Kidney (tissue), 14 donors: ENCODE results near the gene ACIN1. TPM values are rescaled to one million over a fixed set of nuclear protein-coding genes. Genes with fewer than 3 reads are reported as not detected.

Source experiments
- DNase-seq, 5 donors: peaks; one replicate each; pipeline ENCODE4 v3.0.0-alpha.2; 2013 to 2020
- FAIRE-seq: peaks from 2 replicates; lab custom pipeline; 2012; peaks lifted over from hg19 to GRCh38; lab: Jason Lieb, UNC
- H3K27ac ChIP-seq, 2 donors: one replicate each; pipeline ENCODE4 v1.7.0; 2013; ENCODE audit warnings: low read depth in 2 of 2, low read length in 2 of 2, inconsistent platforms in 1 of 2
- H3K27me3 ChIP-seq: one replicate; pipeline ENCODE4 v1.7.1; 2013; ENCODE audit warnings: low read length, inconsistent platforms; ENCODE audit not compliant: control insufficient read depth, insufficient read depth
- H3K36me3 ChIP-seq, 3 donors: one replicate each; pipeline versions ENCODE4 v1.7.0 to v1.7.1; 2013; ENCODE audit warnings: low read length in 3 of 3, control low read depth in 1 of 3, inconsistent platforms in 1 of 3; ENCODE audit not compliant: insufficient read depth in 3 of 3, control insufficient read depth in 2 of 3
- H3K4me1 ChIP-seq, 3 donors: one replicate each; pipeline versions ENCODE4 v1.7.0 to v1.7.1; 2013; ENCODE audit warnings: low read length in 3 of 3, inconsistent platforms in 1 of 3, low read depth in 1 of 3; ENCODE audit not compliant: control insufficient read depth in 2 of 3, insufficient read depth in 2 of 3
- H3K4me3 ChIP-seq, 3 donors: one replicate each; pipeline versions ENCODE4 v1.7.0 to v1.8.1; 2013; ENCODE audit warnings: low read length in 3 of 3, control low read depth in 1 of 3, inconsistent platforms in 1 of 3
- H3K9ac ChIP-seq, 3 donors: one replicate each; pipeline versions ENCODE4 v1.7.0 to v1.7.1; 2013; ENCODE audit warnings: low read length in 3 of 3, control low read depth in 1 of 3, inconsistent platforms in 1 of 3
- H3K9me3 ChIP-seq, 3 donors: one replicate each; pipeline versions ENCODE4 v1.7.0 to v1.7.1; 2013; ENCODE audit warnings: low read length in 3 of 3, control low read depth in 1 of 3, inconsistent platforms in 1 of 3; ENCODE audit not compliant: control insufficient read depth in 2 of 3, insufficient read depth in 1 of 3
- CTCF ChIP-seq: IDR thresholded peaks from 3 replicates; pipeline ENCODE4 v1.5.1; 2012; ENCODE audit warnings: mild to moderate bottlenecking, moderate library complexity, borderline replicate concordance; ENCODE audit not compliant: insufficient read depth; ENCODE audit errors: extremely low read depth
- intact Hi-C: fragments of 100-400 bp; cut with DNase I; formaldehyde crosslinking; loops from one replicate; pipeline ENCODE4 v1.11.1; 2022
- polyA plus RNA-seq: library from polyadenylated mRNA; stranded (reverse); fragments of 350-450 nt; fragmentation: Illumina TruSeq; extraction: RNeasy Lipid Tissue Mini Kit (QIAGEN cat#74804); gene quantifications from one replicate; pipeline ENCODE4 v1.2.3, GENCODE V29; 2014; ENCODE audit warnings: low read depth, low replicate concordance; ENCODE audit not compliant: insufficient read depth
- total RNA-seq: library from RNA; stranded (reverse); fragmentation: NEBNext Ultra II Directional; extraction: Animal tissue kit (Norgen Biotek cat#: 25700); gene quantifications from one replicate; pipeline ENCODE4 v1.2.1, GENCODE V29; 2021
- donor health status: control.
- donor health status: control.
- donor health status: control.
- donor health status: control.
- donor health status: control.
- donor health status: DM: yes; HTN: yes; CAD: no.
- donor health status: Normal renal cell carcinoma (clear cell type).

The ACIN1 gene
- total and polyA plus RNA-seq, 2 donors from 2014 or later = 54.9 to 150 TPM

- Histone ChIP-seq H3K36me3 (peaks cover 0 to 19% (median 16%) of the 10 kb centered on the region in 3 donors), H3K27me3 (no peaks in the 10 kb centered on the region), H3K9ac (no peak overlapping the region), H3K9me3 (no peaks in the 10 kb centered on the region), H3K27ac (no peak overlapping the region), H3K4me1 (peaks cover 5 to 8% (median 5%) of the 10 kb centered on the region in 3 donors), H3K4me3 (no peak overlapping the region)
- no peak for TF ChIP-seq CTCF
- DNase-seq = no peak
- no peak for FAIRE-seq
- intact Hi-C loops = loop anchor here (5.0 kb wide), 1 partner anchor 63 kb away; no protein-coding TSS in a partner anchor
These were observed 29.5 kb upstream of the ACIN1 start for GRCh38 chr14:23124337-23124954.

- Histone ChIP-seq H3K4me3 (no peak overlapping the region), H3K36me3 (peaks cover 0 to 16% (median 8%) of the 10 kb centered on the region in 3 donors), H3K27ac (peak overlapping the region in 1 of 2 donors; percentile 23), H3K4me1 (peaks cover 5 to 8% (median 5%) of the 10 kb centered on the region in 3 donors), H3K9ac (no peak overlapping the region), H3K27me3 (no peaks in the 10 kb centered on the region), H3K9me3 (no peaks in the 10 kb centered on the region)
- no peak for TF ChIP-seq CTCF
- DNase-seq = peak in 3 of 5 donors; percentile 39 to 76 (median 61)
- intact Hi-C loops = loop anchor here (5.0 kb wide), 1 partner anchor 64 kb away; no protein-coding TSS in a partner anchor
- no peak for FAIRE-seq
These were observed 28.5 kb upstream of the ACIN1 start for GRCh38 chr14:23123419-23123818.

GRCh38 chr14:23122086-23122485 lies 27.1 kb upstream of the ACIN1 start:
- DNase-seq = peak in 1 of 5 donors; percentile 31
- H3K4me1 ChIP-seq = peaks cover 5 to 8% (median 5%) of the 10 kb centered on the region in 3 donors
- no peak overlapping the region for H3K4me3 ChIP-seq
- intact Hi-C loops = loop anchor here (5.0 kb wide), 1 partner anchor 65 kb away; no protein-coding TSS in a partner anchor
- TF ChIP-seq CTCF = no peak
- H3K9me3 ChIP-seq = no peaks in the 10 kb centered on the region
- peak overlapping the region in 1 of 3 donors; percentile 15 for H3K9ac ChIP-seq
- peak overlapping the region in 1 of 2 donors; percentile 56 for H3K27ac ChIP-seq
- H3K36me3 ChIP-seq = peaks cover 0 to 4% (median 0%) of the 10 kb centered on the region in 3 donors
- FAIRE-seq = no peak
- H3K27me3 ChIP-seq = no peaks in the 10 kb centered on the region
